Prostate gland (tissue), 2 donors: ENCODE data around the gene AGO4.

Source experiments
- CTCF ChIP-seq, 4 experiments: fragments of 200-600 bp in 2 of 4; fragments of 450-650 bp in 2 of 4; sonication (generic) in 2 of 4; IDR thresholded peaks; 1 replicate in 3 of 4; 2 replicates in 1 of 4; pipeline ENCODE4 v1.5.1; 2016 to 2019; ENCODE audit warnings: antibody characterized with exemption in 4 of 4, mild to moderate bottlenecking in 2 of 4, moderate library complexity in 2 of 4
- POLR2A ChIP-seq: fragments of 450-650 bp; IDR thresholded peaks from one replicate; pipeline ENCODE4 v1.6.1; 2016; ENCODE audit warnings: antibody characterized with exemption, mild to moderate bottlenecking

GRCh38 chr1:35863136-35863535 is 55.3 kb downstream of the AGO4 start:
- TF ChIP-seq CTCF (IDR thresholded peaks at IDR 0.05) (no peak), POLR2A (no peak)
